A673 (cell line): ENCODE measurements around the gene TEX26.

ENCODE experiments used
- CTCF ChIP-seq: fragments of 300-800, 200-600 bp; sonication (generic); conservative IDR thresholded peaks from 2 replicates; pipeline ENCODE4 v1.5.1; 2017; ENCODE audit warnings: low read depth, mild to moderate bottlenecking, antibody characterized with exemption, low read length, moderate library complexity, mixed read lengths
- EZH2 ChIP-seq: fragments of 200-600 bp; sonication (generic); IDR thresholded peaks from 2 replicates; pipeline ENCODE4 v1.6.1; 2017; ENCODE audit warnings: borderline replicate concordance, low read depth, mild to moderate bottlenecking, mixed read lengths, antibody characterized with exemption, low read length; ENCODE audit not compliant: poor library complexity, severe bottlenecking

GRCh38 chr13:30972888-30973377 is 40.5 kb downstream of the TEX26 start:
- TF ChIP-seq CTCF (no peak), EZH2 (no peak)
